ENCODE results near the gene SLC2A9. TPM values are rescaled to one million over a fixed set of nuclear protein-coding genes. Genes with fewer than 3 reads are reported as not detected.

Gene SLC2A9
- total RNA-seq, 1 donor from 2014 or later = 25.2 TPM

DNA sequence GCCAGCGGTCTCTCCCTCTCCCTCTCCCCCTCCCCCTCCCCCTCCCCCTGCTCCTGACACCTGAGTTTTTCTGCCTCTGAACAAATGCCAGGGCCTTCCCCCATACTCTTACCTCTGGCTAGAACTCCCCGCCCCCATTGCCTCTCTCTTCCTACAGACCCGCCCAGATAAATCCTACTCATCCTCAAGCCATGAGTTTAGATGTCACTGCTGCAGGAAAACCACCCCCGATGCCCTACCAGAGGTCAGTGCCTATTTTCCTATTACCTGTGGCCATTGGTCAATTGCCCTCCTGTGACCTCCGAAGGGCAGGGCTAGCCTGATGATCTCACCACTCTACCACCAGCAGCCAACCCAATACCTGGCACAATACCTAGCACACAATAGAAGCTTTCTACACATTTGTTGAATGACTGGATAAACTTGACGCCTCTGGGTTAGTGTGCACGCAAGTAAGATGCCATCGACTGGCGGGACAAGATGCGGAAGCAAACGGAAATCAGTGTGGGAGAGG is 43.7 kb downstream of the SLC2A9 start:
- no peaks in the 10 kb centered on the region for H3K36me3 ChIP-seq
- ATAC-seq (no peak), DNase-seq (no peak)
- H3K27me3 ChIP-seq (ENCODE audit: low read depth) = no peaks in the 10 kb centered on the region
- no peak overlapping the region for H3K4me3 ChIP-seq
- intact Hi-C loops (cut with DNase I) = no loop called here
- no peaks in the 10 kb centered on the region for H3K4me1 ChIP-seq
- H3K9me3 ChIP-seq = no peaks in the 10 kb centered on the region
- TF ChIP-seq, protein P1, sequence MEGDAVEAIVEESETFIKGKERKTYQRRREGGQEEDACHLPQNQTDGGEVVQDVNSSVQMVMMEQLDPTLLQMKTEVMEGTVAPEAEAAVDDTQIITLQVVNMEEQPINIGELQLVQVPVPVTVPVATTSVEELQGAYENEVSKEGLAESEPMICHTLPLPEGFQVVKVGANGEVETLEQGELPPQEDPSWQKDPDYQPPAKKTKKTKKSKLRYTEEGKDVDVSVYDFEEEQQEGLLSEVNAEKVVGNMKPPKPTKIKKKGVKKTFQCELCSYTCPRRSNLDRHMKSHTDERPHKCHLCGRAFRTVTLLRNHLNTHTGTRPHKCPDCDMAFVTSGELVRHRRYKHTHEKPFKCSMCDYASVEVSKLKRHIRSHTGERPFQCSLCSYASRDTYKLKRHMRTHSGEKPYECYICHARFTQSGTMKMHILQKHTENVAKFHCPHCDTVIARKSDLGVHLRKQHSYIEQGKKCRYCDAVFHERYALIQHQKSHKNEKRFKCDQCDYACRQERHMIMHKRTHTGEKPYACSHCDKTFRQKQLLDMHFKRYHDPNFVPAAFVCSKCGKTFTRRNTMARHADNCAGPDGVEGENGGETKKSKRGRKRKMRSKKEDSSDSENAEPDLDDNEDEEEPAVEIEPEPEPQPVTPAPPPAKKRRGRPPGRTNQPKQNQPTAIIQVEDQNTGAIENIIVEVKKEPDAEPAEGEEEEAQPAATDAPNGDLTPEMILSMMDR (IDR thresholded peaks at IDR 0.05) = no peak
- no peak overlapping the region for H3K27ac ChIP-seq

DNA sequence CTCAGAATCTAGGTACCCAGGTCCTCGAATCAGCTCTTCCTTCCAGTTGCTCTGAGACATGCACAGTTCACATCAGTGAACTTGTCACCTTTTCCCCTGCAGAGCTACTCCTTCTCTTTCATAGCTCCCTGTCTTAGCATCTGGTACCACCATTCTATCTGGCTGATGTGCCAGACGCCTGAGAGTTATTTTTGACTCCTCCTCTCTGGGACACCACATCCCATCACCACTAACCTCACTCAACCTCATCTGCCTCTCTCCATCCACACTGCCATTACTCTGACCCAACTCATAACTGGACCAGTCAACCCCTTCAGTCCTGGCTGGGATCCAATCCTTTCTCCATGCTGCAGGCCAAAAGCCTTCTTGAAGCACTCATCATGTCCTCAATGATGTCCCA is 44.5 kb downstream of the SLC2A9 start:
- ATAC-seq = no peak
- Histone ChIP-seq H3K36me3 (no peaks in the 10 kb centered on the region), H3K9me3 (no peaks in the 10 kb centered on the region), H3K4me3 (no peak overlapping the region), H3K27me3 (ENCODE audit: low read depth) (no peaks in the 10 kb centered on the region), H3K4me1 (no peaks in the 10 kb centered on the region), H3K27ac (no peak overlapping the region)
- intact Hi-C loops (cut with DNase I) = no loop called here
- TF ChIP-seq, protein P1 (IDR thresholded peaks at IDR 0.05) = no peak
- no peak for DNase-seq

DNA sequence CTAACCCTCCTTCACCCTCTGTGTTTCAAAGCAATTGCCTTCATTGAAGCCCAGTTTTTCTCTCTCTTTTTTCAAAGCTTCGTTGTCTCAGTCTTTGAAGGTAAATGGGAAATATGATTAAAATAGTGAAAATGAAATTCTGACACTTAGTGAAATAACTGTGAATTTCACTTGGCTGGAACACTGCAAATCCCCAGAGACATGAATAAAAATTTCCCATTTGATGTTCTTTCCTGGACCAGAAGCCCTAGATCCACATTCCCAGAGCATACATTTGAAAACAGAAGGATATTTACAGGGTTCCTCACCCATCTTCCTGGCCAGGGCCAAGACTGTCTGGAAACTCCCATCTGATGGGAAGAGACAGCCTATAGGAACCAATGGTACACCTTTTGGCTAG is 45.0 kb downstream of the SLC2A9 start:
- no peak overlapping the region for H3K27ac ChIP-seq
- no peaks in the 10 kb centered on the region for H3K9me3 ChIP-seq
- H3K4me3 ChIP-seq = no peak overlapping the region
- no peaks in the 10 kb centered on the region for H3K27me3 ChIP-seq (ENCODE audit: low read depth)
- no peaks in the 10 kb centered on the region for H3K4me1 ChIP-seq
- ATAC-seq (no peak), DNase-seq (no peak)
- intact Hi-C loops (cut with DNase I) = no loop called here
- no peaks in the 10 kb centered on the region for H3K36me3 ChIP-seq
- TF ChIP-seq, protein P1 (IDR thresholded peaks at IDR 0.05) = no peak

DNA sequence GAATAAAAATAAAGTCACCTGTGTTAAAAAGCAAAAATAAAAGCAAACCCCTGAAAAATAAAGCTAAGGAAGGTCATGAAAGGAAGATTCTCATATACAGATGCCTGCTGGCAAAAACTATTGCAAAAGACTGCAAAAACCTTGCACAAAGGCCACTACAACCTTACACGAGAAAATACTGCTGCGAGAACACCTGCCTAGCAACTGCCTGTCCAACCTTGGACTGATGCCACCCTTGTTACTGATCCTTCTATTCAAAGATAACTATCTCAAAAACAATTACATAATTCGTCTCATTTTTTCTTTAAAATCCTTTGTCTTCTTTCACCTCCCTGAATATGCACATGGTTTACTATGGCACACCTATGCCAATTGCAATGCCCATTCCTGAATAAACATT is 49.6 kb downstream of the SLC2A9 start:
- H3K36me3 ChIP-seq = no peaks in the 10 kb centered on the region
- no peaks in the 10 kb centered on the region for H3K9me3 ChIP-seq
- no peaks in the 10 kb centered on the region for H3K27me3 ChIP-seq (ENCODE audit: low read depth)
- H3K4me1 ChIP-seq = no peaks in the 10 kb centered on the region
- no peak for DNase-seq
- no peak overlapping the region for H3K4me3 ChIP-seq
- no peak overlapping the region for H3K27ac ChIP-seq
- intact Hi-C loops (cut with DNase I) = no loop called here
- TF ChIP-seq, protein P1 (IDR thresholded peaks at IDR 0.05) = no peak
- no peak for ATAC-seq

- Histone ChIP-seq H3K27me3 (ENCODE audit: low read depth) (no peaks in the 10 kb centered on the region), H3K4me1 (no peaks in the 10 kb centered on the region), H3K4me3 (no peak overlapping the region), H3K9me3 (no peaks in the 10 kb centered on the region), H3K27ac (no peak overlapping the region), H3K36me3 (no peaks in the 10 kb centered on the region)
- DNase-seq = no peak
- ATAC-seq = no peak
- TF ChIP-seq, protein P1 (IDR thresholded peaks at IDR 0.05) = no peak
- intact Hi-C loops (cut with DNase I) = no loop called here
These were observed 50.8 kb downstream of the SLC2A9 start for GRCh38 chr4:9970399-9971011.

Data from lower lobe of right lung (tissue), 2 donors.